Skin of body (tissue), 2 donors: ENCODE measurements around the gene IL1RAP. TPM values are rescaled to one million over a fixed set of nuclear protein-coding genes. Genes with fewer than 3 reads are reported as not detected.
A peak's percentile ranks its signal among the peaks of the same experiment; 100 is the strongest.
"Not testable (repeated sequence)": the region's sequence is repeated elsewhere in the genome, so short reads cannot be mapped to it uniquely, and the experiment has no call there.

ENCODE experiments used
- DNase-seq: peaks from one replicate; lab custom pipeline; 2025; lab: John Stamatoyannopoulos, UW
- total RNA-seq: library from RNA; depleted of rRNA; stranded (reverse); fragments of >200 nt; gene quantifications from one replicate; pipeline ENCODE4 v1.2.3, GENCODE V29; 2014

IL1RAP gene
- total RNA-seq, 1 donor from 2014 or later: 12.9 TPM

DNA sequence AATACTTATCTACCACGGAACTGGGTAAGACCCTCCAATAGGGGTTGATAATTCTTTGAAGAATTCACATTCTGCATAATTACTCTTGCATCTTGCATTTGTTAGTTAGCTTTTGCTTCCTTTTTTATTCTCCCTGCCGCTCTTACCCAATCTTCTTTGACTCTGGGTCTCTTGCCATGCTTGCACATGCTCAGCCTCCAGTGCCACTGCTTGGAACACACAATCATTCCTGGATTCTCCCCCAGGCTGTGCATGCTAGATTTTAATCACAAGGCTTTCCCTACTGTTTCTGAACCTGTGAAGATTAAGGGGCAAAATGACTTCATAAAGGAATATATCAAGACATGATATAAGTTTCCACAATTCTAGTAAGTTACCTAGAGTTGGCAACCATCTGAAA, 133.1 kb downstream of the IL1RAP start:
- DNase-seq: no peak

GRCh38 chr3:190655933-190656332, 142.0 kb downstream of the IL1RAP start:
- no peak for DNase-seq

- no peak for DNase-seq
Measured at GRCh38 chr3:190658106-190658505, 144.2 kb downstream of the IL1RAP start.

GRCh38 chr3:190666821-190667220, 152.9 kb downstream of the IL1RAP start:
- no peak for DNase-seq

GRCh38 chr3:190671658-190672057, 157.8 kb downstream of the IL1RAP start:
- DNase-seq: no peak

DNA sequence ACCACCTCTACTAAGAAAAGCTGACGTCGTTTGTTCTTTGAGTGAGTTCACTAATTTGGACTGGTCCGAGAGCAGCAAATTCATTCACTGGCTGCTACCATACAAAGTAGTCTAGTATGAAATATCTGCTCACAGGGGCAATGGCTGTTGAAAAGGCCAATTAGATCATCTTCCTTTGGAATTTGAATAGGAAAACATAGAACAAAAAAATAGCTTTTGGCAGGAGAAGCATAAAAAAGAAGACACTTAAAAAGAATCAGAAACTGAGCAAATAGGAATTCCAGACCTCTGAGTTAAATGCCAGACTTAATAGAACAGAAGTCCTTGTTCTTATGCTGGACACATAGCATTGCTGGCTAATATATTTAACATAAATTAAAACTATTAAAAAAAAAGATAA, 159.3 kb downstream of the IL1RAP start:
- DNase-seq: no peak

- DNase-seq: no peak
Measured at GRCh38 chr3:190676481-190676880, 162.6 kb downstream of the IL1RAP start.

DNA sequence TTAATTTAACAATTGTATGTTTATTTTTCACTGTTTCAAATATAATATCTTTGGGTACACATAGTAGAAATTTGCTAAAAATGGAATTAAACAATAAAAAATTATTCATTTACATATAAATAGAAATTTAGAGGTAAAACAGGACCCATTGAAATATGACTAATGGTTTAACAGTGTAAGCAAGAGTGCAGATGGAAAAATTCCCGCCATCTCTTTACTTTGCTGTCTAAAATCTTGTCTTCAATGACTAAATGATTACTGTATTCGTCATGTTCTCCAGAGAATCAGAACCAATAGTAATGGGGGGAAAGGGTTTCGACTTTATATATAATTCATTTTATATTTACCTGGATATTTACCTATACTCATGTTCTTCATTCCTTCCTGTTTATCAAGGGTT, 163.1 kb downstream of the IL1RAP start:
- DNase-seq: no peak

- DNase-seq: not testable (repeated sequence)
Measured at GRCh38 chr3:190677868-190678267, 164.0 kb downstream of the IL1RAP start.

GRCh38 chr3:190680691-190681090, 166.8 kb downstream of the IL1RAP start:
- no peak for DNase-seq

GRCh38 chr3:190684776-190685175, 170.9 kb downstream of the IL1RAP start:
- DNase-seq: no peak

DNA sequence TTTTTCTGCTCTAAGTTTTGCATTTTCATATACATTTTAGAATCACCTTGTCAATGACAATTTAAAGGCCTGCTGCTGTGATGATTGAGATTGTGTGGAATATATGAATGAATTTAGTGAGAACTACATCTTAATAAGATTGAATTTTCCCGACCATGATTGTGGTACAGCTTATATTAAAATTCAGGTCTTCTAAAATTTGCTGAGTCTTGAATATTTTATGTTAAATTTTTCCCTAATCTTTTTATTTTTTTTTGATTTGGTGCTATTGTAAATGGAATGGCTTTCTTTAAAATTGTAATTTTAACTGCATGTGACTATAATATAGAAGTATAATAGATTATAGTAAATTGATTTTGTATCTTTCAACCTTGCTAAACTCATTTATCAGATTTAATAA, 172.1 kb downstream of the IL1RAP start:
- DNase-seq: no peak

DNA sequence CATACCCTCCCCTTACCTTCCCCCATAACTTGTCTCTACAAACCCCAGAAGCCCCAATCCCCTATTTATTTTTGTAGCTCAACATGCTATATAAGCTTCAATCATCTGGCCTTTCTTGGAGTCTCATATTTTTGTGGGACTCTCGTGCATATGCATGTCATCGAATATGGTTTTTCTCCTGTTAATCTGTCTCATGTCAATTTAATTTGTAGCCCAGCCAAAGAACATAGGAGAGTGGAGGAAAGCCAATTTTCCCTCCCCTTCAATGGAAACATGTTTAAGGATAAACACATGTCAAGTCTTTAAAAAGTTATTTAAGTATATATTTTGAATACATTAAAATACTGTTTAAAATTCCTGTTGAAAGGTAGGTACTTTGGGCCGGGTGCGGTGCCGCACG, 176.4 kb downstream of the IL1RAP start:
- DNase-seq: peak; percentile 17

DNA sequence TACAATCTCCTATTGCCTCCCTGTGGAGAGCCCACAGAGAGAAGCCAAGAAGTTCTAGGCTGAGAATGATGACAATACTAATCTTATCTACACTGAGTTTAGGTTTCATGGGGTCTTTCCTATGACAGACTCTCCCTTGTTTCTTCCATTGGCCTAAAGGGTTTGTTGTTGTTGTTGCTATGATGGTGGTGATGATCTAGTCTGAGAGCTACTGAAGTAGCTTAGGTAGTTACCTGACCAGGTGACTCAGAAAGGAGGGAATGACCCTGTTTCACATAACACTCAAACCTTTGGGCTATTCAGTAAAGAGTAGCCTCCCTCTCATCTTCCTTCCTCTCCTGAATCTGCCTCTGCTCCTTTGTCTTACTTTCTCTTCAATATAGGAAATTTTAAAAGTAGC, 178.4 kb downstream of the IL1RAP start:
- no peak for DNase-seq

- no peak for DNase-seq
Measured at GRCh38 chr3:190694335-190695001, 180.6 kb downstream of the IL1RAP start.

- no peak for DNase-seq
Measured at GRCh38 chr3:190695225-190695624, 181.3 kb downstream of the IL1RAP start.

DNA sequence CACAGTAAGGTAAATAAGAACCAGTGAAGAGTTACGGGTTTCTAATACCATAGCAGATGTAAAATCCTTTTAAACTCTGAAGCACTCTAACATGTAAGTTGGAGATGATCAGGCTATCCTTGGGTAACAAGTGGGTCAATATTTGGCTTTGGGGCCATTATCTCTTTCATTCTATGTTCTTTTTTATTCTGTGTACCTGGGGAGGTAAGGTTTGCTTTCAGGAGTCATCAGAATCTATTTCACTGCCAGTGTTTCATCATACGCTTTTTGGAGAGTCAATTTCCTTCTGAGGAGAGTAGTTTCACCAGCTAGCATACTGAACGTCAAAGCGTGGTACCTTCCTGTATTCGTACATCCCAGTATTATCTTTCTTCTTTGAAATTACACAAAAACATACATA, 182.1 kb downstream of the IL1RAP start:
- DNase-seq: no peak

GRCh38 chr3:190696777-190697501, 183.1 kb downstream of the IL1RAP start:
- no peak for DNase-seq

- DNase-seq: no peak
Measured at GRCh38 chr3:190697502-190697830, 183.6 kb downstream of the IL1RAP start.

DNA sequence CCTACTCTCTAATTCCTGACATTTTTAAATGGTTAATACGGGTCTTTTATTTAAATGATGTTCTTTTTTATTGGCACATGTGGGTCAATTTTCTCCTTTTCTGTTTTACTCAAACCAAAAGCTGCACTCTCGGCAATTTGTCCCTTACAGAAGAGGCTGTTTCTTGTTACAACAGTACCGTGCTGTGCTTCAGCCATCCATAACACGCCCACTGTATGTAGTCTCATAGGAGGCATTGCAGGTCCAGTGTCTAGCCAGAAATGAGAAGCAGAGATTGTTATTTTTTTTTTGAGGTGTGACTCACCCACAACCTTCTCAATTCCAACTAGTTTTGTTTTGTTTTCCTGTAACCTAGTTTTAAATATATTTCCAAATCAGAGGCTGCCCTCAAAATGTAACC, 184.0 kb downstream of the IL1RAP start:
- peak; percentile 6 for DNase-seq

DNA sequence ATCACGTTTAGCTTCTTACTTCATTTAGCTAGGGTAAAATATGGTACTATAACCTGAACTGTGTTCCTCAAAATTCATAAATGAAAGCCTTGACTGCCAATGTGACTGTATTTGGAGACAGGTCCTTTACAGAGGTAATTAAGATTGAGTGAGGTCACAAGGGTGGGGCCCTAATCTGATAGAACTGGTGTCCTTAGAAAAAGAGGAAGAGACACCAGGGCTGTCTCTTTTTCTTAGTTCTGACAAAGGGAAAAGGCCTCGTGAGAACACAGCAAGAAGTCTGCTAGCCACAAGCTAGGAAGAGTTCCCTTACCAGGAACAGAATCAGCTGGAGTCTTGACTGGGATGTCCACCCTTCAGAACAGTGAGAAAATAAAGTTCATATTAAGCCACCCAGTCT, 185.9 kb downstream of the IL1RAP start:
- DNase-seq: no peak

- DNase-seq: no peak
Measured at GRCh38 chr3:190701096-190701532, 187.2 kb downstream of the IL1RAP start.

DNA sequence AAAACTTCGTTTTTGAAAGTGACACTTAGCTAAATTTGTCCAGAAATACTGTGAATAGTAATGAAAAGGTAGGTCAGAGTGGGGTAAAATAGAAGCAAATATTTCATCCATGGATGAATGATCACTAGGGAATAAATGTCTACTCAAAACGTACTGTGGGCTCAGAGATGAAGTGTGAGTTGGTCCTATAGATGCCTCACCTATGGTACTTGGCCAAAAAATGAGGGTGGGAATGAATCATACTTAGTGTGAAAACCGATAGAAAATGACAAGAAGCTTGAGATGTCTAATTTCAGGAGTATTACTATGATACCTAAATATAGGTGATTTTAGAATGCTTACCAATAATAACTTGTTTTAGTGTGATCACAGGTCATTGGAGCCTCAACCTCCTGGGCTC, 192.7 kb downstream of the IL1RAP start:
- no peak for DNase-seq
